GM12878 (cell line): ENCODE results near the gene KDM8. TPM values are rescaled to one million over a fixed set of nuclear protein-coding genes. Genes with fewer than 3 reads are reported as not detected.

ENCODE experiments used
- ATAC-seq: fragments of 200-7000 bp; cut with Tn5 transposase; 3 replicates; pipeline ENCODE4 v1.9.1; 2020; ENCODE audit warnings: mild to moderate bottlenecking, moderate library complexity
- BruUV-seq: library from RNA; stranded (reverse); fragments of 400-500 nt; replicated peaks from 2 replicates; lab custom pipeline; 2021; lab: Mats Ljungman, UMichigan
- CTCF ChIA-PET: fragments of 300-600 bp; sonication (Branson Sonifier 250); formaldehyde crosslinking; extraction: SDS; loops from one replicate; lab custom pipeline; 2021; ENCODE audit warnings: inconsistent platforms; lab: Yijun Ruan, JAX
- POLR2A ChIA-PET: fragments of 350-600 bp; formaldehyde crosslinking; extraction: SDS; loops from one replicate; lab custom pipeline; 2021; ENCODE audit warnings: inconsistent platforms; lab: Charles Lee
- RAD21 ChIA-PET: fragments of 300-600 bp; sonication (Branson Sonifier 250); formaldehyde crosslinking; loops from one replicate; lab custom pipeline; 2023; ENCODE audit warnings: antibody characterized with exemption; ENCODE audit not compliant: unreplicated experiment; lab: Charles Lee
- SMC1A ChIA-PET: fragments of 300-600 bp; sonication (Branson Sonifier 250); formaldehyde crosslinking; loops from one replicate; lab custom pipeline; 2023; ENCODE audit not compliant: unreplicated experiment, uncharacterized antibody; lab: Charles Lee
- DNase-seq: peaks from one replicate; pipeline ENCODE4 v3.0.0-alpha.2; 2011; ENCODE audit warnings: low read depth, low spot score
- FAIRE-seq: peaks from 3 replicates; lab custom pipeline; 2011; peaks lifted over from hg19 to GRCh38; lab: Jason Lieb, UNC
- H2AFZ ChIP-seq: 2 replicates; pipeline ENCODE4 v1.6.0; 2011; ENCODE audit warnings: low read depth, low read length, control low read depth; ENCODE audit not compliant: control insufficient read depth
- H3K27ac ChIP-seq: 2 replicates; pipeline ENCODE4 v1.5.1; 2011; ENCODE audit warnings: control low read depth; ENCODE audit not compliant: control insufficient read depth, insufficient read depth
- H3K27me3 ChIP-seq, 2 experiments: replicated peaks in 1 of 2; 2 replicates each; pipeline versions ENCODE4 v1.6.0 to v1.6.1; 2011; ENCODE audit warnings: low read length in 1 of 2; ENCODE audit not compliant: control insufficient read depth in 2 of 2, insufficient read depth in 2 of 2
- H3K36me3 ChIP-seq, 2 experiments: 2 replicates each; pipeline ENCODE4 v1.5.1; 2011; ENCODE audit warnings: low read length in 1 of 2; ENCODE audit not compliant: control insufficient read depth in 2 of 2, insufficient read depth in 2 of 2
- H3K4me1 ChIP-seq: 2 replicates; pipeline ENCODE4 v1.6.1; 2011; ENCODE audit warnings: mild to moderate bottlenecking, low read length, moderate library complexity, mixed read lengths; ENCODE audit not compliant: control insufficient read depth, insufficient read depth
- H3K4me2 ChIP-seq: 2 replicates; pipeline ENCODE4 v1.6.0; 2011; ENCODE audit warnings: control low read depth; ENCODE audit not compliant: control insufficient read depth, insufficient read depth
- H3K4me3 ChIP-seq: fragments of 200-600 bp; sonication (generic); 2 replicates; pipeline ENCODE4 v1.5.1; 2016
- H3K79me2 ChIP-seq: 2 replicates; pipeline ENCODE4 v1.6.0; 2011; ENCODE audit warnings: low read length; ENCODE audit not compliant: control insufficient read depth, insufficient read depth
- H3K9ac ChIP-seq: 2 replicates; pipeline ENCODE4 v1.8.0; 2011; ENCODE audit warnings: low read length, control low read depth, mixed read lengths; ENCODE audit not compliant: control insufficient read depth, insufficient read depth
- H3K9me3 ChIP-seq: replicated peaks from 3 replicates; pipeline ENCODE4 v1.5.1; 2011; ENCODE audit warnings: mild to moderate bottlenecking, low read length; ENCODE audit not compliant: control insufficient read depth, insufficient read depth
- H4K20me1 ChIP-seq: 2 replicates; pipeline ENCODE4 v1.6.0; 2011; ENCODE audit not compliant: control insufficient read depth, insufficient read depth
- BRCA1 ChIP-seq: IDR thresholded peaks from 2 replicates; pipeline ENCODE4 v1.6.1; 2011; ENCODE audit warnings: low read depth, low read length, improper control_type of control experiment
- IKZF1 ChIP-seq: fragments of 450-650 bp; conservative IDR thresholded peaks from 2 replicates; pipeline ENCODE4 v1.6.1; 2017; ENCODE audit warnings: antibody characterized with exemption, mild to moderate bottlenecking
- MTA2 ChIP-seq: fragments of 450-650 bp; IDR thresholded peaks from 2 replicates; pipeline ENCODE4 v1.6.1; 2016; ENCODE audit warnings: low read depth, mild to moderate bottlenecking, moderate library complexity
- NFYB ChIP-seq: IDR thresholded peaks from 2 replicates; pipeline ENCODE4 v1.6.1; 2011; ENCODE audit warnings: low read depth, mild to moderate bottlenecking, low read length, improper control_type of control experiment, moderate library complexity; ENCODE audit not compliant: insufficient read depth
- NR2C1 ChIP-seq: fragments of 450-650 bp; IDR thresholded peaks from 2 replicates; pipeline ENCODE4 v1.6.1; 2017; ENCODE audit warnings: antibody characterized with exemption, mild to moderate bottlenecking, moderate library complexity
- POLR2A ChIP-seq: IDR thresholded peaks from 2 replicates; pipeline ENCODE4 v1.6.1; 2011; ENCODE audit warnings: low read depth, mild to moderate bottlenecking, low read length
- SUPT20H ChIP-seq: IDR thresholded peaks from 2 replicates; pipeline ENCODE4 v1.6.1; 2011; ENCODE audit warnings: low read depth, mild to moderate bottlenecking, low read length, moderate library complexity, borderline replicate concordance; ENCODE audit not compliant: control insufficient read depth
- ZNF207 ChIP-seq: fragments of 450-650 bp; IDR thresholded peaks from 2 replicates; pipeline ENCODE4 v1.6.1; 2014; ENCODE audit warnings: antibody characterized with exemption, mild to moderate bottlenecking, borderline replicate concordance
- WGBS: methylation state at CpG from one replicate; pipeline ENCODE4 v1.1.6; 2016; ENCODE audit warnings: low lambda C conversion rate; ENCODE audit not compliant: insufficient replicate concordance, insufficient coverage; ENCODE audit errors: missing lambda C conversion rate; 5-methylcytosine and 5-hydroxymethylcytosine counted together
- in situ Hi-C: fragments of 300-500 bp; cut with MboI; formaldehyde crosslinking; loops from 9 replicates; pipeline ENCODE4 v1.14.3; 2018; ENCODE audit warnings: mixed read lengths
- intact Hi-C: fragments of 100-400 bp; cut with micrococcal nuclease; formaldehyde crosslinking; loops from one replicate; pipeline ENCODE4 v1.14.2; 2022; ENCODE audit not compliant: unreplicated experiment
- polyA plus RNA-seq, 11 experiments: library from polyadenylated mRNA; depleted of rRNA in 4 of 11; unstranded in 6 of 11; stranded (reverse) in 5 of 11; fragments of >200 nt; fragmentation: Nextera tagmentation in 4 of 11; fragmentation: Illumina TruSeq in 1 of 11; extraction: Ambion mirVana in 4 of 11; extraction: Trizol in 1 of 11; gene quantifications; 1 replicate in 1 of 11; 2 replicates in 10 of 11; pipeline versions ENCODE4 v1.2.1 to v1.2.3, GENCODE V29; 2011 to 2016; ENCODE audit warnings: inconsistent platforms in 2 of 11, missing spikeins in 2 of 11, low read depth in 1 of 11
- total RNA-seq, 4 experiments: library from RNA; depleted of rRNA in 3 of 4; stranded (reverse); fragments of >200 nt in 3 of 4; fragmentation: Illumina TruSeq in 1 of 4; extraction: Trizol in 1 of 4; gene quantifications; 2 replicates each; pipeline versions ENCODE4 v1.2.1 to v1.2.3, GENCODE V29; 2013 to 2021
- TF ChIP-seq, protein P1 (sequence below): IDR thresholded peaks from 2 replicates; pipeline ENCODE4 v1.6.1; 2011; ENCODE audit warnings: mild to moderate bottlenecking, low read depth, low read length, moderate library complexity; ENCODE audit not compliant: insufficient replicate concordance
- TF ChIP-seq, protein P2 (sequence below): IDR thresholded peaks from 2 replicates; pipeline ENCODE4 v1.6.1; 2012; ENCODE audit warnings: low read depth, low read length, improper control_type of control experiment
- TF ChIP-seq, protein P3 (sequence below): IDR thresholded peaks from 2 replicates; pipeline ENCODE4 v1.6.1; 2012; ENCODE audit warnings: low read depth, low read length, improper control_type of control experiment

Gene KDM8
- total and polyA plus RNA-seq, 10 of the 15 experiments (the other 5 are each of a cell fraction or from before 2014, with no cell fraction given), result 0.79 to 8.9 (median 5.8) TPM

DNA sequence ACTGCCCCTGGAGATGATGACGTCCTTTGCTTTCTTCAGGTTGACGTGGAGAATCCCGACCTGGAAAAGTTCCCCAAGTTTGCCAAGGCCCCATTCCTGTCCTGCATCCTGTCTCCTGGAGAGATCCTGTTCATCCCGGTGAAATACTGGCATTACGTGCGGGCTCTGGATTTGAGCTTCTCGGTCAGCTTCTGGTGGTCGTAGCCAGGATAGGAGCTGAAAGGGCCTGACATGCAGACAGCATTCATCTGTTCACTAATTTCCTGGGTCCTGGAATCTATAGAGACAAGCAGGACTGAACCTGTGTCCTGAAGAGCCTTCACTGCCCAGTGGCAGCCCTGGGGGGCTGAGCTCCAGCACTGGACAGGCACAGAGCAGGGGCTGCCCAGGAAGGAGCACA lies 17.2 kb downstream of the KDM8 start:
- FAIRE-seq, result no peak
- DNase-seq, result no peak
- H3K4me3 ChIP-seq, result no peak overlapping the region
- CTCF ChIA-PET, result interaction anchor here (1.2 to 1.4 kb wide), 2 partner anchors 97 to 147 kb away, joined by 3 to 5 read pairs; no protein-coding TSS in a partner anchor
- no peaks in the 10 kb centered on the region for H3K9me3 ChIP-seq
- H3K79me2 ChIP-seq, result no peaks in the 10 kb centered on the region
- H3K4me1 ChIP-seq, result no peaks in the 10 kb centered on the region
- no peaks in the 10 kb centered on the region for H4K20me1 ChIP-seq
- H3K36me3 ChIP-seq, result peaks cover 0 to 3% of the 10 kb centered on the region in 2 experiments; a peak in 2 of 4 replicates
- no peak overlapping the region for H2AFZ ChIP-seq
- SMC1A ChIA-PET, result no interaction called here
- POLR2A ChIA-PET, result no interaction called here
- H3K4me2 ChIP-seq, result no peak overlapping the region
- no peak overlapping the region for H3K27ac ChIP-seq
- no peak overlapping the region for H3K9ac ChIP-seq
- WGBS, result 98% methylated on average over 8 of the region's 8 CpGs
- no peak for ATAC-seq
- TF ChIP-seq MTA2, result no peak
- TF ChIP-seq, protein P1, sequence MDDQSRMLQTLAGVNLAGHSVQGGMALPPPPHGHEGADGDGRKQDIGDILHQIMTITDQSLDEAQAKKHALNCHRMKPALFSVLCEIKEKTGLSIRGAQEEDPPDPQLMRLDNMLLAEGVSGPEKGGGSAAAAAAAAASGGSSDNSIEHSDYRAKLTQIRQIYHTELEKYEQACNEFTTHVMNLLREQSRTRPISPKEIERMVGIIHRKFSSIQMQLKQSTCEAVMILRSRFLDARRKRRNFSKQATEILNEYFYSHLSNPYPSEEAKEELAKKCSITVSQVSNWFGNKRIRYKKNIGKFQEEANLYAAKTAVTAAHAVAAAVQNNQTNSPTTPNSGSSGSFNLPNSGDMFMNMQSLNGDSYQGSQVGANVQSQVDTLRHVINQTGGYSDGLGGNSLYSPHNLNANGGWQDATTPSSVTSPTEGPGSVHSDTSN, result no peak
- no peak for TF ChIP-seq SUPT20H
- no peak for TF ChIP-seq NR2C1
- TF ChIP-seq, protein P2, sequence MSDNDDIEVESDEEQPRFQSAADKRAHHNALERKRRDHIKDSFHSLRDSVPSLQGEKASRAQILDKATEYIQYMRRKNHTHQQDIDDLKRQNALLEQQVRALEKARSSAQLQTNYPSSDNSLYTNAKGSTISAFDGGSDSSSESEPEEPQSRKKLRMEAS, result no peak
- RAD21 ChIA-PET, result no interaction called here
- intact Hi-C loops (no loop called here), in situ Hi-C loops (no loop called here)
- no TSS peak for BruUV-seq
- no peaks in the 10 kb centered on the region for H3K27me3 ChIP-seq

DNA sequence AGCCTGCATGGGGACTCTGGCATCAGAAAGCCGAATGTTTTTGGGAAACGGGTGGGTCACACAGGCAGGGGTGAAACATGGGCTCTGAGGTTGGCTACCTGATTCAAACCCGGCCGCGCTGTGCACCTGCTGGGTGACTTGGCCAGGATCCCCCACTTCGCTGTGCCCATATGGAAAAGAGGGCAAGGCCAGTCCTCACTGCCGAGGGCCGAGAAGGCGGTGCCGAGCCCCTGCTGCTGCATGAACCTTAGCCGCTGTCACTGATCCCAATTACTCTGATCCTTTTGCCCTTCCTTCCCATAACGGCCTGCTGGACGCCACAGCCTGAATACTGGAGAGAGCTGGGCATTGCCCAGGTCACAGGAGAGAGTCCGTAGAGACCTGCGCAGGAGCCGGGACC lies 17.7 kb downstream of the KDM8 start:
- 96% methylated on average over 16 of the region's 16 CpGs for WGBS
- Histone ChIP-seq H3K79me2 (no peaks in the 10 kb centered on the region), H3K4me1 (no peaks in the 10 kb centered on the region), H3K9ac (no peak overlapping the region), H4K20me1 (no peaks in the 10 kb centered on the region), H3K4me2 (no peak overlapping the region), H3K27me3 (no peaks in the 10 kb centered on the region), H3K4me3 (no peak overlapping the region), H3K36me3 (peaks cover 0 to 3% of the 10 kb centered on the region in 2 experiments; a peak in 2 of 4 replicates), H2AFZ (no peak overlapping the region), H3K9me3 (no peaks in the 10 kb centered on the region), H3K27ac (no peak overlapping the region)
- in situ Hi-C loops (no loop called here), intact Hi-C loops (no loop called here)
- BruUV-seq, result no TSS peak
- ChIA-PET CTCF (interaction anchor here (1.2 to 1.4 kb wide), 2 partner anchors 96 to 147 kb away, joined by 3 to 5 read pairs; no protein-coding TSS in a partner anchor), POLR2A (no interaction called here), SMC1A (no interaction called here), RAD21 (interaction anchor here (1.2 kb wide), 1 partner anchor 10 kb away, joined by 3 read pairs; no protein-coding TSS in a partner anchor)
- TF ChIP-seq NFYB, result no peak
- TF ChIP-seq, protein P3, sequence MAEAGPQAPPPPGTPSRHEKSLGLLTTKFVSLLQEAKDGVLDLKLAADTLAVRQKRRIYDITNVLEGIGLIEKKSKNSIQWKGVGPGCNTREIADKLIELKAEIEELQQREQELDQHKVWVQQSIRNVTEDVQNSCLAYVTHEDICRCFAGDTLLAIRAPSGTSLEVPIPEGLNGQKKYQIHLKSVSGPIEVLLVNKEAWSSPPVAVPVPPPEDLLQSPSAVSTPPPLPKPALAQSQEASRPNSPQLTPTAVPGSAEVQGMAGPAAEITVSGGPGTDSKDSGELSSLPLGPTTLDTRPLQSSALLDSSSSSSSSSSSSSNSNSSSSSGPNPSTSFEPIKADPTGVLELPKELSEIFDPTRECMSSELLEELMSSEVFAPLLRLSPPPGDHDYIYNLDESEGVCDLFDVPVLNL, result no peak
- TF ChIP-seq BRCA1, result no peak
- TF ChIP-seq IKZF1, result no peak
- no peak for TF ChIP-seq POLR2A
- no peak for TF ChIP-seq ZNF207
- FAIRE-seq (no peak), ATAC-seq (no peak), DNase-seq (no peak)
